Occipital lobe (tissue), 2 donors: ENCODE measurements around the gene FXYD6. TPM values are rescaled to one million over a fixed set of nuclear protein-coding genes. Genes with fewer than 3 reads are reported as not detected.

Experiments used
- DNase-seq: peaks from one replicate; lab custom pipeline; 2025; lab: John Stamatoyannopoulos, UW
- total RNA-seq: library from RNA; depleted of rRNA; stranded (reverse); fragments of >200 nt; gene quantifications from one replicate; pipeline ENCODE4 v1.2.3, GENCODE V29; 2014

FXYD6 gene
- total RNA-seq, 1 donor from 2014 or later = 107 TPM

DNA sequence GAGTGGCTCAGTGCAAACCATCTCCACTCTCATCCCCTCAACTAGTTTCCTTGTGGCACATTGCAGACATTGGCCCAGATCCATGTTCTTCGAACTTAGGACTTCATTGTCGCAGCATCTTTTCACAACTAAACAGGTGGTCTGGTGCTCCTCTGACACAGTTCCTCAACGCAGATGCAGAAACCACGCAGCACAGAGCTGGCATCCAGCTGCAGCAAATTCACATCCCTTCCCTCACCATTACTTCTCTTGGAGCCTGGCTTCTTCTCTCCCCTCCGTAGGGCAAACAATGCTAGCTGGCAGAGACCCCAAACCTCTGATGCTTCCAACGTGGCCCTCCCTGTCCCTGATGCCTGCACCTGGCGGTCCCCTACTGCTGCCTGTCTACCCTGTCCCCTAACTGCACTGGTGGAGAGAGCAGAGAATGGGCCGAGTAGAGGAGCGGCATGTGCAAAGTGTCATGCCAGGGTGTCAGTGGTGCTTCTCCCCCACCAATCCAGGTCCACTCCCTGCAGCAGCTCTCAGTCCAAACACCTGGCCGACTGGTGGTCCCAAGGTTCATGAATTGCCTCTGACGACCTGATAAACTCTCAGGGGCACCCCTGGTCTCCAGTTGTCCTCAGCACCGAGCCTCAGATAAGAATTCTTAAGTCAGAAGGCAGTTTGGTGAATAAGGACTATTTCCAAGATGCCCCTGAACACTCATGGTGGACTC, 34.6 kb upstream of the FXYD6 start:
- no peak for DNase-seq

DNA sequence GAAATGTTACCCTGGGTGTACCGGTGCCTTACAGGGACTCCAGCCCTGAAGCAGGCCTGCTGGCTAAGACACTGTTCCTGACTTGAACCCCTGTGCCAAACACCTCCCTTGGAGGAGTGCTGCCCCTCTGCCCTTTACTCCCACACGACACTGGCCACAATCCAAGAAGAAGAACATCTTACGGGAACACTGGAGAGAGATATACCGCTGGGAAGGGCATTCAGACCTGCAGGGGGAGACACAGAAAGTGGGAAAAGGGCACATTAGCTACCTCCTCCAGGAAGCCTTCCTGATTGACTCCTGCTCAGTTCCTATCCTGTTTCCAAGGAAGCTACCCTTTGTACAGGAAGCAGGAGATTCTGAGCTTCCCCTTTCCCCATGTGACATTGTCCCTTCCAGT, 34.1 kb upstream of the FXYD6 start:
- no peak for DNase-seq

GRCh38 chr11:117909611-117910382, 33.3 kb upstream of the FXYD6 start:
- DNase-seq = no peak

DNA sequence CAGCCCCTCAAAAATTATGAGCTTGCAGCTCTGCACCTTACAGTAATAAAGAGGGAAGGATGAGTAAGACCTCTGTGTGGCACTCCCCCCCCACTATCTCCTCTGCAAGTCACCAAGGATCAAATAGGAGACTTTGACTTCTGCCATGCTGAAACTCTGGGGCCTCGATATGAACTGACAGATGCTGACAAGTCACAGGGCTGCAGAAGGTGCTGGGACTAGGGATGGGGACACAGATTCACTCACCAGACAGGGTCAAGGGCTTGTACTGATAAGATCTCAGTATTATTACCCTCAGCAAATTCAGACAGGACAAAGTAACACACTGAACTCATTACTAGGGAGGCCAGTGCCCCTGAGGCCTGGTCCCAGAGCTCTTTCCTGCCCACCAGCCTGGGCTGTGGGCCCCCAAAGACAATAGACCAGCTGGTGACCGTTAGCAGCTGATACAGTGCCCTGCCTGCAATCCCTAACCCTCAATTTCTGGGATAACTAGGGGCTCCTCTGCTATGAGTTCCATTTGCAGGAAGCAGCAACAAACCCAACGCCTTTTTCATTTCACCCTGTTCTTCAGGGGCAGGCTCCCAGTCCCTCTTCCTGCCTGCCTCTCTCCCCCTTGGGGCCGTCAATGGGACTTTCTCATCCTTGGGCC, 32.6 kb upstream of the FXYD6 start:
- no peak for DNase-seq

DNA sequence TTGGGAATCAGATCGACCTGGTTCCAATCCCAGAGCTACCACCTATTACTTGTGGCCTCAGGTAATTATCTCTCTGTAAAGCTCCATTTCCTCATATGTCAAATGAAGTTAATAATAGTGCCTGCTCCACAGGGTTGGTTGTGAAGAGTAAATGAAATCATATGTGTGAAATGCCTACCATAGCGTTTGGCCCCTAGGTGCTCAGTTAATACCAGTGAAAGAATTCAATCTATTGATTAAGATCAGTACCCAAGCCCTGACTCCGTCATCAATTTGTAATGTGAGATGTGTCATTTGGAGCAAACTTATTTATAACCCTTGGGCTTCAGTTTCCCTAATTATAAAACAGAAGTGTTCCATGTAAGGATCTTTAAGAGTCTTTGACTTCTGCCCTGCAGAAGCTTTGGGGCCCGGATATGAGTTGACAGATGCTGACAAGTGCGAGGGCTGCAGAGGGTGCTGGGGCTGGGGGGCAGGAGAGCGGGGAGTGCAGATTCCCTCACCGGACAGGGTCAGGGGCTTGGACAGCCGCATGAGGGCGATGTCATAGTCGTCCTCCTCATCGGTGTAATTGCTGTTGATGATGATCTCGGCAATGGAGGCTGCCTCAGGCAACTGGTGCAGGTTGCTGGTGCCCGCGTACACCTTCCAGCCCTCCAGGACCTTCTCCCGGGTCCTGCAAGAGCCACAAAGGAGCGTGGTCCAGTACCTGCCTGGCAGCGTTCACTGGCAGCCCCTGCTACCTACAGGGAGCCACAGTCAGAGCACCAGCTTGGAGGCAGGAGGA, 31.8 kb upstream of the FXYD6 start:
- no peak for DNase-seq

DNA sequence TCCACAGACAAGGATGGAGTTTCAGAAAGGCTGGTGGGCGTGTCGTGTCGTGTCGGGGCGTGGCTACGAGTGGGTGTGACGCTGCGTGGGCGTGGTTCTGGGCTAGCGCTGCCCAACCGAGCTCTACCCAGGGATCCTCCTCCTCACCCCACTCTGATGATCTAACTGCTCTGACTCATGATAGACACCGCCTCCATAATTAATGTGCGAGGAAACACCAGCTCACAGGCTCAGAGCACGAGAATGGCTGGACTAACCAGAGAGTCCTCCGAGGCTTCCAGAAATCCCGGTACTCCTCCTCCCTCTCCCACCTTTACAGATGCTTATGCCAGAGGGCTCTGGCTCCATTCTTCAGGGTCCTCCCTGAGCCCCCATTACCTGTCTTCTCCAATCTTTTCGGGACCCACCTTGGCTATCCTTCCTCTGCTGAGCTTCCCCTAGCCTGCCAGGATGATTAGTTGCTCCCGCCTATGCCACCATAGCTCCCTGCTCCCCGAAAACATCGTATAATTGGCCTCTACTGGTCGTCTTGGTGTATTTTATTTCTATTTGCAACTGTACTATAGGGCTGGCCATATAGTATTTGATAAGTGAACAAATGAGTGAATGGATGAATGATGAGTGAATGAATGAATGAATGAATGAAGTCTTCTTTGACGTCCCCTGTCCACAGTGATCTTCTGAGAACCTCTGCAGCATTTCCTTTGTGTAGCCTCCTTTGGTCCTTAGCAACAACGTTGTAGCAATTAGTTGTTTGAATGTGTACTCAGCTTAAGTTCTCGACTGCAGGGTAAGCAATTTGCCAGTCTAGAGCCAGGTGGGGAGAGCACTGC, 31.0 kb upstream of the FXYD6 start:
- peak; percentile 79 for DNase-seq

- DNase-seq = no peak
These were observed 30.3 kb upstream of the FXYD6 start for GRCh38 chr11:117906710-117907109.

- no peak for DNase-seq
These were observed 29.7 kb upstream of the FXYD6 start for GRCh38 chr11:117906126-117906525.

- no peak for DNase-seq
These were observed 29.1 kb upstream of the FXYD6 start for GRCh38 chr11:117905524-117905923.

- no peak for DNase-seq
These were observed 27.3 kb upstream of the FXYD6 start for GRCh38 chr11:117903505-117904382.

GRCh38 chr11:117902001-117902845, 25.8 kb upstream of the FXYD6 start:
- DNase-seq = no peak

DNA sequence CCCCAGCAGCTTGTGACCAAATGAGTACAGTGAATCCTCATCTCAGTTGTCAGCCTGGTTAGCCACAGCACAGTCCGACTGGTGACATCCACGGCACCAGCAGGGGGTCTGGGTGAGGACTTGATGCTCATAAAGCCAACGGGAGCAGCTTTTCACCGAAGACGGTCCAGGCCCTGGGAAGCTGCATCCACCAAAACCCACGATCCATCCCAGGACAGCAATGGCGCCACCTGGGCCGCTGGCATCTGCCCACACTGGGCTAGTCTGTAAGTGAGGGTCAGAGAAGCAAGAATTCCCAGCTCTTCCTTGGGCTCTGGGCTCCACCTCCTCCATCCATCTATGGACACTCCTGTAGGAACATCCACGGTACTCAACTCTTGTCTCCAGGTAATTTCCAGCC, 25.1 kb upstream of the FXYD6 start:
- DNase-seq = no peak

GRCh38 chr11:117900720-117901440, 24.4 kb upstream of the FXYD6 start:
- DNase-seq = no peak

DNA sequence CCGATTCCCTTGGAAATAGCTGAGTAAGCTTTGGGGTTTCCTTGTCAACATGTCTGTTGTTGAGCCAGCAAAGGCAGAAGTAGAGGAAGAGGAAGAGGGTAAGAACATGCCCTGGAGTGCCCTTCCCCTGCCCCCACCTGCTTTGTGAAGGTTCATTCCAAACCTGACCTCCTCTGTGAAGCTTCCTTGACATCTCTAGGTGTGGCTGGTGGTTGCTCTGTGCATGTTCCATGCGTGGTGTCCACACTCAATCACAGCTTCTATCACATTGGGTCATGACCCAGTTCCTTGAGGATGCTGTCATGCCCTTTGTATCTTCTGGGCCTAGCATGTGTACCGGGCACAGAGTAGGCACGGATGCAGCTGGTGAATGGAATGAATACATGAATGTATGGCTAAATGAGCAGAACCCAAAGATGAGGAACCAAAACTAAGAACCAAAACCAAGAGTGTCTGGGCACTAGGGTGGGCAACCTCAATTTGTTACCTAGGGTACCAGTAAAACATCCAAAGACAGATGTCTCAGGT, 23.7 kb upstream of the FXYD6 start:
- DNase-seq = no peak

GRCh38 chr11:117898059-117898458, 21.6 kb upstream of the FXYD6 start:
- DNase-seq = no peak

- DNase-seq = no peak
These were observed 16.2 kb upstream of the FXYD6 start for GRCh38 chr11:117892651-117893050.

DNA sequence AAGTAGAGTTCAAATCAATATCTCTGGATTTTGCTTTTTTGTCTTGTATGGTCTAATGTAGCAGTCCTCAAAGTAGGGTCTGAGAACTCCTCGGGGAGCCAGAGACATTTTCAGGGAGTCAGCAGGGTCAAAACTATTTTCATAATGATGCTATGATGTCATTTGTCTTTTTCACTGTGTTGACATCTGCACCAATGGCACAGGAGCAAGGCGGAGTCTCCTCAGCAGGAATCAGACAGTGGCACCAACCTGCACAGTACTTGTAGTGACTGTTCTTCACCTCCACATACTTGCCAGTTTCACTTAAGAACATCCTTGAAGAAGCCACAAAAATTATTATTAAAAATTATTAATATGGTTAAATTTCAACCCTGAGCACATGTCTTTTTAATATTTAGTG, 14.9 kb upstream of the FXYD6 start:
- no peak for DNase-seq

GRCh38 chr11:117888139-117888566, 11.7 kb upstream of the FXYD6 start:
- no peak for DNase-seq
